OCI-LY1 (cell line): ENCODE results near the gene FAT1.

ENCODE experiments used
- CTCF ChIP-seq: fragments of 200-600 bp; sonication (generic), shearing (Covaris generic); IDR thresholded peaks from 2 replicates; pipeline ENCODE4 v1.5.1; 2017; ENCODE audit warnings: mild to moderate bottlenecking, antibody characterized with exemption, low read length, moderate library complexity, mixed read lengths
- EZH2 ChIP-seq: fragments of 200-600 bp; sonication (generic), shearing (Covaris generic); IDR thresholded peaks from 2 replicates; pipeline ENCODE4 v1.8.0; 2017; ENCODE audit warnings: borderline replicate concordance, mixed run types, mild to moderate bottlenecking, antibody characterized with exemption, low read length, moderate library complexity, mixed read lengths

GRCh38 chr4:186647821-186648220 is 75.8 kb downstream of the FAT1 start:
- TF ChIP-seq CTCF (no peak), EZH2 (no peak)
